Activated T-helper 17 cell treated with anti-CD3 and anti-CD28 coated beads, Interleukin-2, amount 50 U/mL, for 72 hours (primary cell): Measurements from ENCODE around the gene LCE3C. TPM values are rescaled to one million over a fixed set of nuclear protein-coding genes. Genes with fewer than 3 reads are reported as not detected.
"Not testable (repeated sequence)": the region's sequence is repeated elsewhere in the genome, so short reads cannot be mapped to it uniquely, and the experiment has no call there.

Experiments used
- ATAC-seq: fragments of 150-1000 bp; cut with Tn5 transposase; replicated peaks from 2 replicates; pipeline ENCODE4 v1.10.0; 2021; ENCODE audit warnings: mild to moderate bottlenecking, moderate library complexity
- H3K27ac Mint-ChIP-seq: one replicate; pipeline ENCODE4 v1.8.0; 2022; ENCODE audit warnings: mixed read lengths
- H3K27me3 Mint-ChIP-seq: one replicate; pipeline ENCODE4 v1.8.0; 2022; ENCODE audit warnings: mixed read lengths
- H3K36me3 Mint-ChIP-seq: one replicate; pipeline ENCODE4 v1.8.0; 2022; ENCODE audit warnings: low read depth, mild to moderate bottlenecking, mixed read lengths
- H3K4me1 Mint-ChIP-seq: one replicate; pipeline ENCODE4 v1.8.0; 2022; ENCODE audit warnings: mixed read lengths
- H3K4me3 Mint-ChIP-seq: one replicate; pipeline ENCODE4 v1.8.0; 2022; ENCODE audit warnings: mild to moderate bottlenecking, mixed read lengths
- H3K9me3 Mint-ChIP-seq: one replicate; pipeline ENCODE4 v1.8.0; 2022; ENCODE audit warnings: mixed read lengths
- total RNA-seq, 2 donors: library from RNA; stranded (reverse); gene quantifications; one replicate each; pipeline ENCODE4 v1.2.3, GENCODE V29; 2022

The LCE3C gene
- not detected for total RNA-seq

- peaks cover 34% of the 10 kb centered on the region for H3K27me3 Mint-ChIP-seq
- no peaks in the 10 kb centered on the region for H3K36me3 Mint-ChIP-seq
- no peak for ATAC-seq
These were observed at the start of gene LCE3C for GRCh38 chr1:152599934-152600333. LCE3C (plus strand) TSS chr1:152600234; CDS start chr1:152600732, 498 bp downstream.

GRCh38 chr1:152565115-152565514 is 34.9 kb upstream of the LCE3C start:
- Mint-ChIP-seq H3K9me3 (peaks cover 3% of the 10 kb centered on the region), H3K4me1 (no peaks in the 10 kb centered on the region), H3K27ac (no peak overlapping the region), H3K27me3 (peaks cover 7% of the 10 kb centered on the region), H3K36me3 (no peaks in the 10 kb centered on the region), H3K4me3 (no peak overlapping the region)
- no peak for ATAC-seq

More at GRCh38 chr1:152599934-152600333, at the start of gene LCE3C:
- H3K27ac Mint-ChIP-seq: no peak within 1 kb of the TSS
- peaks cover 5% of the 10 kb centered on the region for H3K9me3 Mint-ChIP-seq
- H3K4me3 Mint-ChIP-seq: no peak within 1 kb of the TSS
- H3K4me1 Mint-ChIP-seq: no peaks in the 10 kb centered on the region

DNA sequence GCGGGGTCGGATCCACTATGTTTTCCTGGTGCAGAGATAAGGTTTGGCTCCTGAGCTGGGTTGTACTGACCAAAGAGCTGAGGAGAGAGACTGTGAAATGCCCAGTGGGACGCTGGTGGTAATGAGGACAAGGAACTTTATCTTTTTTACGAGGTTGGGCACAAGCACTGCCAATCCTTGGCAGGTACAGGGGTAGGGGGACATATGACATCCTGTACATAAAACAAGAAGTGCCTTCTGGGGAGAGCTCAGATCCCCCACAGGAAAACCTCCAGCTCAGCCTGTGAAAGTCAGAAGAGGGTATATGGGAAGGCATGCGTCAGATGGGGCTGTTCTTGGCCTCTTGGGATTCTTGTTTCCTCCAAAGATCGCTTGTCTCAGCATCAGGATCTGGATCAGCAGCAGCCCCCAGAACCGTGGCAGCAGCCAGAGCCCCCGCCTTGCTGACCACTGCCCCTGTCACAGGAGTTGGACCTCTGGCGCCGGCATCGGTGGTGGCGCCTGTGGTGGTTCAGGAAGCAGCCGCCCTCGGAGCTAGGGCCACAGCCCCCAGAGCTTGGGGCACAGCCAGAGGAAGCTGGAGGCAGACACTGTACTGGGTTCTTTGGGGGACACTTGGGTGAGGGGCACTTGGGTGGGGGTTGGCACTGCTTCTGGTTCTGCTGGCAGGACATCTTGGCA is 34.4 kb upstream of the LCE3C start:
- peaks cover 7% of the 10 kb centered on the region for H3K27me3 Mint-ChIP-seq
- no peak overlapping the region for H3K27ac Mint-ChIP-seq
- no peak for ATAC-seq
- H3K36me3 Mint-ChIP-seq: no peaks in the 10 kb centered on the region
- H3K4me3 Mint-ChIP-seq: no peak overlapping the region
- H3K4me1 Mint-ChIP-seq: no peaks in the 10 kb centered on the region
- H3K9me3 Mint-ChIP-seq: peaks cover 3% of the 10 kb centered on the region

GRCh38 chr1:152566681-152567080 is 33.4 kb upstream of the LCE3C start, which contains the start of gene LCE3E:
LCE3E (minus strand) TSS chr1:152566780; CDS start chr1:152566208, 572 bp downstream.
- Mint-ChIP-seq H3K27ac (no peak within 1 kb of the TSS), H3K36me3 (no peaks in the 10 kb centered on the region), H3K4me1 (no peaks in the 10 kb centered on the region), H3K27me3 (peaks cover 12% of the 10 kb centered on the region), H3K9me3 (peaks cover 3% of the 10 kb centered on the region), H3K4me3 (no peak within 1 kb of the TSS)
- ATAC-seq: peak; percentile 21

DNA sequence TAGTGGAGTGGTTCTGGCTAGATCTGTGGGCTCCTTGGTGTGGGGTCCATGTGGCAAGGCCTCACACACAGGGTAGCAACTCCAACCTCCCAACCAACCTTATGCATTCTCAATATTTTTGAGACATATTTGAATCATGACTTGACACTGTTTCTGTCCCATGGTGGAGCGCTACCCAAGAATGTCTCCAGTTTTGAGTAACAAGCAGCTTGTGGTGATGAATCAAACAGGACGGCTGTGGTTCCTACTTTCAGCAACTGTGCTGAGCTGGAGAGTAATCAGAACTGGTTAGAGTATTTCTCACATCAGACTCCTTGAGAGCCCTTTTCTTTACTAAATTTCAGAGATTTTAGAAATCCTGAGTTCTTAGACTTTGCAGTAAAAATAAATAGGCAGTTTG is 22.9 kb upstream of the LCE3C start:
- no peaks in the 10 kb centered on the region for H3K4me1 Mint-ChIP-seq
- no peaks in the 10 kb centered on the region for H3K36me3 Mint-ChIP-seq
- H3K4me3 Mint-ChIP-seq: no peak overlapping the region
- peak; percentile 94 for ATAC-seq
- H3K9me3 Mint-ChIP-seq: no peaks in the 10 kb centered on the region
- peaks cover 36% of the 10 kb centered on the region for H3K27me3 Mint-ChIP-seq
- H3K27ac Mint-ChIP-seq: no peak overlapping the region

GRCh38 chr1:152579526-152579925 is 20.5 kb upstream of the LCE3C start:
- H3K9me3 Mint-ChIP-seq, H3K4me3 Mint-ChIP-seq, ATAC-seq, H3K4me1 Mint-ChIP-seq, H3K36me3 Mint-ChIP-seq, H3K27ac Mint-ChIP-seq: not testable (repeated sequence)
- peaks cover 30% of the 10 kb centered on the region for H3K27me3 Mint-ChIP-seq

DNA sequence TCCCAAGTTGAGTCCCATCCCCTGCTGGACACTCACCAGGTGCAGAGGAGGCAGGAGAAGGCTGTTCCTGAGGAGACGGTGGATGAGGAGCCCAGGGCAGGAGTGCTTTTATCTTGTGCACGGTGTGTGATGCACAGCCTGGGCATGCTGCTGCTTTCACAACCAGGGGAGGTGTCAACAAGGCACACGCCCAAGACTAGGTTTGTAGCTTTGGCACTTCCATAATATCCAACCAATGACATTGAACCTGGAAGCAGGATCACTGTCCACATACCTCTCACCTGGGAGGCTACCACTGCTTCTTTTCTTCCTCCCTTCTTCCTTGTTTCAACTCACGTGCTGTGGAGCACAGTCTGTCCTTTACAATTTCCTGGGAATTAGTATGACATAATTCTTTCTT is 19.6 kb upstream of the LCE3C start, which contains the start of gene LCE3D:
Gene LCE3D (minus strand): TSS at position 84 of the 400 bp plus-strand sequence. CDS start 580 bp downstream, outside the sequence.
- no peaks in the 10 kb centered on the region for H3K36me3 Mint-ChIP-seq
- no peaks in the 10 kb centered on the region for H3K4me1 Mint-ChIP-seq
- no peak within 1 kb of the TSS for H3K27ac Mint-ChIP-seq
- ATAC-seq: no peak
- no peaks in the 10 kb centered on the region for H3K9me3 Mint-ChIP-seq
- no peak within 1 kb of the TSS for H3K4me3 Mint-ChIP-seq
- H3K27me3 Mint-ChIP-seq: peaks cover 24% of the 10 kb centered on the region

- Mint-ChIP-seq H3K9me3 (no peaks in the 10 kb centered on the region), H3K4me3 (no peak overlapping the region), H3K4me1 (no peaks in the 10 kb centered on the region), H3K27me3 (peaks cover 26% of the 10 kb centered on the region), H3K36me3 (no peaks in the 10 kb centered on the region), H3K27ac (no peak overlapping the region)
- ATAC-seq: peak; percentile 44
These were observed 17.4 kb upstream of the LCE3C start for GRCh38 chr1:152582647-152583046.

DNA sequence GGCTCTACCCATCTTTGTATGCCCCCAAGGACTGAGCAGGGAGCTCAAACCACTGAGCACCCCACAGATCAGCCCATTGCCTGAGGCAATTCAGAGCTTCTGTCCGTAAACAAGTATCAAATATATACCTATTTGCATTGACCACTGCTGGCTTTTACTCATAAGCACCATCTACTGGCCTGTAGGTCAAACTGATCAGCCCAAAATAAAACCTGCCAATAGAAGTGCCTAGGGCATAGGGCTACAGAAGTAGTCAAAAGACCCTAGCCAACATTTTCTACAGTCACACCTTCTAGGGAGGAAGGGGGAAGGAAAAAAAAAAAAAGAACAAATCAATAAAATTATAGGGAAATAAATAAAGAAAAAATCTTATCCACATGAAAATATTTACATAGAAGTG is 14.4 kb upstream of the LCE3C start:
- no peak for ATAC-seq
- H3K27ac Mint-ChIP-seq: no peak overlapping the region
- H3K36me3 Mint-ChIP-seq: no peaks in the 10 kb centered on the region
- no peak overlapping the region for H3K4me3 Mint-ChIP-seq
- peaks cover 19% of the 10 kb centered on the region for H3K27me3 Mint-ChIP-seq
- H3K4me1 Mint-ChIP-seq: no peaks in the 10 kb centered on the region
- H3K9me3 Mint-ChIP-seq: no peaks in the 10 kb centered on the region

DNA sequence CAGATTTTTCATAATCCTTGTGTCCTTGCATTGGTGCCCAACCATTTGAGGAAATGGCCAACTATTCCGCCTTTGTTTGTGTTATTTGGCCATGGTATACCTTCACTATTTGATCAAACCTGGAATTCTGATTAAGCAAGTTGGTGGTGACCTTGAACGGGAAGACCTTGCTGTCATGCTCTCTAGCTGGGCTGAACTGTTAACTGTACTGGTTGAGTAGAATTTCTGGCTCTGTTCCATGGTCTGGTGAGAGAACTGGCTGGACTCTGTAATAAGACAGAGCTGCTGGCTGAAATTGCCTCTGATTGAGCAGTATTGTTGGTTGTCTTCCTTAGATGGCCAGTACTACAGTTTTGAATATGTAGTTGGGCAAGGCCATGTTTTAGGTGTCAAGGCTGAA is 3.0 kb upstream of the LCE3C start:
- Mint-ChIP-seq H3K27ac (no peak overlapping the region), H3K36me3 (no peaks in the 10 kb centered on the region), H3K4me1 (no peaks in the 10 kb centered on the region), H3K27me3 (peaks cover 29% of the 10 kb centered on the region), H3K9me3 (peaks cover 5% of the 10 kb centered on the region), H3K4me3 (no peak overlapping the region)
- ATAC-seq: no peak

GRCh38 chr1:152613511-152613910 is 13.5 kb downstream of the LCE3C start, which contains the start of gene LCE3B:
LCE3B (plus strand) TSS chr1:152613811; CDS start chr1:152613811, 0 bp downstream.
- Mint-ChIP-seq H3K4me1 (no peaks in the 10 kb centered on the region), H3K9me3 (peaks cover 3% of the 10 kb centered on the region), H3K27me3 (peaks cover 41% of the 10 kb centered on the region), H3K36me3 (no peaks in the 10 kb centered on the region), H3K4me3 (no peak within 1 kb of the TSS), H3K27ac (no peak within 1 kb of the TSS)
- ATAC-seq: no peak

- peaks cover 7% of the 10 kb centered on the region for H3K9me3 Mint-ChIP-seq
- ATAC-seq: no peak
- H3K4me3 Mint-ChIP-seq: no peak overlapping the region
- H3K4me1 Mint-ChIP-seq: no peaks in the 10 kb centered on the region
- peaks cover 19% of the 10 kb centered on the region for H3K27me3 Mint-ChIP-seq
- no peaks in the 10 kb centered on the region for H3K36me3 Mint-ChIP-seq
- no peak overlapping the region for H3K27ac Mint-ChIP-seq
These were observed 22.0 kb downstream of the LCE3C start for GRCh38 chr1:152621993-152622392.

DNA sequence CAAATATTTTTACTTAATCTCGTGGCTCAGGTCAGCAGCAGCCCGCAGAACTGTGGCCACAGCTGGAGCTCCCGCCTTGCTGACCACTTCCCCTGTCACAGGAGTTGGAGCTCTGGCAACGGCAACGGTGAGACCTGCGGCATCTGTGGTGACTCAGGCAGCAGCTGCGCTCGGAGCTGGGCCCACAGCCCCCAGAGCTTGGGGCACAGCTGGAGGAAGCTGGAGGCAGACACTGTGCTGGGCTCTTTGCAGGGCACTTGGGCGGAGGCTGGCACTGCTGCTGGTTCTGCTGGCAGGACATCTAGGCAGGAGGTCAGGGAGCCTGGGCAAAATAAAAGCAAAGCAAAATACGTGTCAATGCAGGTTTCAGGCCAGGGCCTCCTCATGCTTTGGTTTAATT is 22.8 kb downstream of the LCE3C start, which contains the start of gene LCE3A:
Gene LCE3A (minus strand): TSS at position 301 of the 400 bp plus-strand sequence. CDS start 0 bp downstream, at position 301.
- H3K4me1 Mint-ChIP-seq: no peaks in the 10 kb centered on the region
- ATAC-seq: no peak
- H3K27me3 Mint-ChIP-seq: peaks cover 27% of the 10 kb centered on the region
- H3K9me3 Mint-ChIP-seq: peaks cover 7% of the 10 kb centered on the region
- no peaks in the 10 kb centered on the region for H3K36me3 Mint-ChIP-seq
- H3K27ac Mint-ChIP-seq: no peak within 1 kb of the TSS
- no peak within 1 kb of the TSS for H3K4me3 Mint-ChIP-seq

DNA sequence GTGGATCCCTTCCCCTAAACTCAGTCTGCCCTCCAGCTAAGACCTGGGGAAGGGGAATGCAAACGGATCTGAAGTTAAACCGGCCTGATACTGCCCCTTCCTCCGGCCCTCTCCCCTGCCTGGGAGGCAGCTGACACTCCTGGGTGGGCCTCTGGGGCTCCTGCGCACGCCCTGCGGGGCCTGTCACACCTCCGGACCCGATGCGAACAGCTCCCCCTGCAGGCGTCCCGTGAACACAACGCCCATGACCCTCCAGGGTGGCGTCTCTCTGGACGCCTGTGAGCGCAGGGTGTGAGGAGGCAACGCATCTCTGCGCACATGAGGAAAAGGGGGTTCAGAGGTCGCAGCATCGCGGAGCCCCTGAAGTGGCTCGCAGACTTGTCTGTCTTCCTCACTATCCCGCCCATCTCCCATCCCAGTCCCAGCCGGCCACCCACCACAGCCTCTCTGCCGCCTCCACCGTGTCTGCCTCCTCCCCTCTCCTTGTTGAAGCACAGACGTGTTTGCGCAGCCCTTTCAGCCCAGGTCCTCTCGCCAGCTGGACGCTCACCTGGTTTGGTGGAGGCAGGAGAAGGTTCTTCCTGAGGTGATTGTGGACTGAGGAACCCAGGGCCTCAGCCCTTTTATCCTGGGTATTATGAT is 23.3 kb downstream of the LCE3C start:
- Mint-ChIP-seq H3K9me3 (peaks cover 6% of the 10 kb centered on the region), H3K27me3 (peaks cover 31% of the 10 kb centered on the region), H3K4me1 (no peaks in the 10 kb centered on the region), H3K36me3 (no peaks in the 10 kb centered on the region), H3K27ac (no peak overlapping the region), H3K4me3 (no peak overlapping the region)
- ATAC-seq: no peak

DNA sequence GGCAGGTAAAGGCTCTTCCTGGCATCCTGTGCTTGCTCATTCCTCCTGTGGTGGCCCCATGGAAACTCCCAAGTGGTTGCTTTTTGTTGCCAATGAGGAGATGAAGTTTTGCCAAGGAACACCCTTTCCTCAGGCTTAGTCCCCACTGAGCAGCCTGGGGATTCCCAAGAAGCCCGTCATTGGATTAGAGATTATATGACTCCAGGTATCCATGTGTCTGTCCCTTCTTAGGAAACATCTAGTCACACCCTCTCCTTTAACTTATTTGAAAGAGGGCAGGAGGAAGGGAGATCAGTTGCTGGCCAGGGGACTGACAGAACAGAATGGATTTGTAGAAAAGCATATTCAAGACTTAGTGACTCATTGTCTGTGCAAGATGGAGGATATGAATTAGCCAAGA is 26.7 kb downstream of the LCE3C start:
- Mint-ChIP-seq H3K4me3 (no peak overlapping the region), H3K36me3 (no peaks in the 10 kb centered on the region)
- ATAC-seq: no peak

More for the DNA sequence above, 26.7 kb downstream of the LCE3C start:
- no peak overlapping the region for H3K27ac Mint-ChIP-seq
- H3K27me3 Mint-ChIP-seq: peaks cover 35% of the 10 kb centered on the region
- no peaks in the 10 kb centered on the region for H3K9me3 Mint-ChIP-seq
- H3K4me1 Mint-ChIP-seq: no peaks in the 10 kb centered on the region
